ENCODE measurements around the gene PRRT4. TPM values are rescaled to one million over a fixed set of nuclear protein-coding genes. Genes with fewer than 3 reads are reported as not detected.

The PRRT4 gene
- total RNA-seq, 1 experiment from 2014 or later = 0.24 TPM

GRCh38 chr7:128380483-128381106 is 19.1 kb upstream of the PRRT4 start:
- Histone ChIP-seq H3K9ac (ENCODE audit: extremely low read depth, insufficient read length, low read length) (no peak overlapping the region), H3K56ac (ENCODE audit: insufficient read length, low read depth, low read length) (no peak overlapping the region)

More at GRCh38 chr7:128380483-128381106, 19.1 kb upstream of the PRRT4 start:
- Histone ChIP-seq H3K79me2 (ENCODE audit: insufficient read depth, low read length) (no peaks in the 10 kb centered on the region), H2BK15ac (ENCODE audit: low read depth, low read length) (no peak overlapping the region), H2BK120ac (ENCODE audit: low read depth, low read length, poor library complexity, severe bottlenecking) (no peak overlapping the region), H3K4me1 (ENCODE audit: insufficient read depth, low read length) (no peaks in the 10 kb centered on the region), H3K9me3 (ENCODE audit: control insufficient read depth, low read depth, low read length) (no peaks in the 10 kb centered on the region), H2BK5ac (ENCODE audit: insufficient read length, low read length) (no peak overlapping the region), H3K18ac (ENCODE audit: insufficient read length, low read depth, low read length) (no peak overlapping the region), H3K27me3 (ENCODE audit: insufficient read depth, low read length) (no peaks in the 10 kb centered on the region), H3K23me2 (ENCODE audit: insufficient read length, low read depth, low read length, poor library complexity, severe bottlenecking) (no peaks in the 10 kb centered on the region), H3K4ac (ENCODE audit: low read depth, low read length) (no peak overlapping the region), H3K23ac (ENCODE audit: insufficient read length, low read depth, low read length) (no peak overlapping the region), H2BK12ac (ENCODE audit: insufficient read length, low read depth, low read length) (no peak overlapping the region), H4K5ac (ENCODE audit: insufficient read length, low read depth, low read length) (no peak overlapping the region), H3K27ac (ENCODE audit: insufficient read length, low read depth, low read length) (no peak overlapping the region), H3T11ph (ENCODE audit: low read length) (no peak overlapping the region), H4K91ac (ENCODE audit: insufficient read length, low read depth, low read length) (no peak overlapping the region), H4K8ac (replicated peaks; ENCODE audit: insufficient read length, low read depth, low read length) (no peak overlapping the region), H3K79me1 (ENCODE audit: insufficient read depth, low read depth, low read length, poor library complexity, severe bottlenecking) (no peaks in the 10 kb centered on the region), H2BK20ac (ENCODE audit: low read depth, low read length, poor library complexity, severe bottlenecking) (no peak overlapping the region), H4K20me1 (ENCODE audit: control insufficient read depth, insufficient read depth, insufficient read length) (no peaks in the 10 kb centered on the region), H3K4me2 (ENCODE audit: insufficient read depth, insufficient read length, low read length) (no peak overlapping the region), H3K14ac (ENCODE audit: insufficient read depth, low read length) (no peak overlapping the region), H2AFZ (ENCODE audit: low read length) (no peak overlapping the region), H2AK5ac (ENCODE audit: insufficient read length, low read length) (no peak overlapping the region)
- no peaks in the 10 kb centered on the region for H3K9me3 Mint-ChIP-seq
- peaks cover 7 to 43% of the 10 kb centered on the region in 2 experiments for H3K4me1 Mint-ChIP-seq
- no peaks in the 10 kb centered on the region for H3K36me3 Mint-ChIP-seq (ENCODE audit: insufficient read depth in 1 of 3, low read depth in 3 of 3)
- no peak for TF ChIP-seq CTCF (conservative IDR thresholded peaks at IDR 0.05)
- peaks cover 27% of the 10 kb centered on the region for H3K27me3 Mint-ChIP-seq (ENCODE audit: low read depth)
- WGBS (ENCODE audit: extremely low coverage, insufficient read length, low lambda C conversion rate) = no CpG with 5 or more reads among the region's 3 CpGs
- H3K27ac Mint-ChIP-seq = no peak overlapping the region
- DNase-seq = no peak
- no peak overlapping the region for H3K4me3 Mint-ChIP-seq

Data from H9 (cell line).